Measurements from ENCODE around the gene CRABP2. TPM values are rescaled to one million over a fixed set of nuclear protein-coding genes. Genes with fewer than 3 reads are reported as not detected.

Gene CRABP2
- total and polyA plus RNA-seq, 11 donors, result 0.46 to 11.4 (median 1.4) TPM; not detected in 3

GRCh38 chr1:156692441-156692924 lies 12.9 kb downstream of the CRABP2 start:
- Histone ChIP-seq H3K9me3 (no peaks in the 10 kb centered on the region), H3K4me1 (peaks cover 0 to 19% (median 9%) of the 10 kb centered on the region in 12 donors), H3K4me3 (no peak overlapping the region), H3K27ac (no peak overlapping the region), H3K27me3 (peaks cover 0 to 44% (median 22%) of the 10 kb centered on the region in 9 donors), H3K36me3 (no peaks in the 10 kb centered on the region)
- WGBS, 4 donors, result 25 to 34% (median 26%) methylated on average over 13 of the region's 13 CpGs
- intact Hi-C loops (cut with DNase I), result loop anchor here in 4 of 10 donors (5.0 to 10.0 kb wide), 4 partner anchors 172 to 200 kb away; partner anchors contain the start of genes NTRK1 (in 1 of the 4) and PEAR1 (in 1 of the 4)
- no peak for TF ChIP-seq POLR2A (IDR thresholded peaks at IDR 0.05)
- TF ChIP-seq CTCF (IDR thresholded peaks at IDR 0.05), result no peak
- DNase-seq (peak in 1 of 5 donors; percentile 47), ATAC-seq (no peak)

GRCh38 chr1:156691665-156692440 lies 13.5 kb downstream of the CRABP2 start:
- Histone ChIP-seq H3K9me3 (no peaks in the 10 kb centered on the region), H3K27ac (no peak overlapping the region), H3K27me3 (peaks cover 0 to 44% (median 22%) of the 10 kb centered on the region in 9 donors), H3K4me1 (peaks cover 0 to 19% (median 9%) of the 10 kb centered on the region in 12 donors), H3K4me3 (no peak overlapping the region), H3K36me3 (no peaks in the 10 kb centered on the region)
- WGBS, 4 donors, result 49 to 63% (median 52%) methylated on average over 19 to 20 of the region's 20 CpGs
- no peak for ATAC-seq
- peak in 1 of 5 donors; percentile 61 for DNase-seq
- TF ChIP-seq POLR2A (IDR thresholded peaks at IDR 0.05) (no peak), CTCF (IDR thresholded peaks at IDR 0.05) (no peak)
- intact Hi-C loops (cut with DNase I), result loop anchor here in 4 of 10 donors (2.0 to 10.0 kb wide), 5 partner anchors 33 to 200 kb away; partner anchors contain the start of genes NTRK1 (in 1 of the 4) and PEAR1 (in 1 of the 4)

- Histone ChIP-seq H3K27ac (no peak overlapping the region), H3K4me1 (peaks cover 0 to 19% (median 9%) of the 10 kb centered on the region in 12 donors), H3K4me3 (no peak overlapping the region), H3K9me3 (no peaks in the 10 kb centered on the region), H3K36me3 (no peaks in the 10 kb centered on the region), H3K27me3 (peaks cover 0 to 44% (median 25%) of the 10 kb centered on the region in 9 donors)
- intact Hi-C loops (cut with DNase I), result loop anchor here in 4 of 10 donors (2.0 to 10.0 kb wide), 5 partner anchors 34 to 201 kb away; partner anchors contain the start of genes NTRK1 (in 1 of the 4) and PEAR1 (in 1 of the 4)
- ATAC-seq (no peak), DNase-seq (peak in 1 of 5 donors; percentile 32)
- TF ChIP-seq POLR2A (IDR thresholded peaks at IDR 0.05) (no peak), CTCF (IDR thresholded peaks at IDR 0.05) (no peak)
- WGBS, 4 donors, result 82 to 85% (median 83%) methylated on average over 6 to 10 of the region's 10 CpGs
Measured at GRCh38 chr1:156691191-156691590, 14.2 kb downstream of the CRABP2 start.

- H3K4me3 ChIP-seq, result no peak overlapping the region
- H3K27ac ChIP-seq, result no peak overlapping the region
- H3K4me1 ChIP-seq, result peaks cover 0 to 19% (median 9%) of the 10 kb centered on the region in 12 donors
- 71 to 80% (median 77%) methylated on average over 8 of the region's 8 CpGs for WGBS, 4 donors
- peaks cover 0 to 44% (median 27%) of the 10 kb centered on the region in 9 donors for H3K27me3 ChIP-seq
- no peak for TF ChIP-seq POLR2A (IDR thresholded peaks at IDR 0.05)
- TF ChIP-seq CTCF (IDR thresholded peaks at IDR 0.05), result no peak
- no peaks in the 10 kb centered on the region for H3K9me3 ChIP-seq
- DNase-seq, result peak in 1 of 5 donors; percentile 46
- H3K36me3 ChIP-seq, result no peaks in the 10 kb centered on the region
- no peak for ATAC-seq
- intact Hi-C loops (cut with DNase I), result loop anchor here in 4 of 10 donors (2.0 to 10.0 kb wide), 5 partner anchors 34 to 202 kb away; partner anchors contain the start of genes NTRK1 (in 1 of the 4) and PEAR1 (in 1 of the 4)
Measured at GRCh38 chr1:156690675-156691036, 14.7 kb downstream of the CRABP2 start.

Data from heart left ventricle (tissue), 16 donors.